Mucosa of descending colon (tissue), 3 donors: ENCODE measurements around the gene PHF19. TPM values are rescaled to one million over a fixed set of nuclear protein-coding genes. Genes with fewer than 3 reads are reported as not detected.

ENCODE experiments used
- ATAC-seq: fragments of 200-7000 bp; cut with Tn5 transposase; one replicate; pipeline ENCODE4 v1.9.1; 2020; ENCODE audit warnings: mild to moderate bottlenecking, moderate library complexity
- DNase-seq, 3 donors: peaks; one replicate each; pipeline ENCODE4 v3.0.0-alpha.2; 2020
- H3K36me3 ChIP-seq: fragments of 200-600 bp; one replicate; pipeline ENCODE4 v1.8.0; 2021; ENCODE audit warnings: low read depth, mild to moderate bottlenecking
- H3K4me1 ChIP-seq: fragments of 200-600 bp; one replicate; pipeline ENCODE4 v1.8.0; 2021; ENCODE audit warnings: low read depth, mild to moderate bottlenecking
- H3K4me3 ChIP-seq: fragments of 200-600 bp; one replicate; pipeline ENCODE4 v1.8.0; 2021; ENCODE audit warnings: mild to moderate bottlenecking
- H3K9me3 ChIP-seq: fragments of 200-600 bp; one replicate; pipeline ENCODE4 v1.8.0; 2021; ENCODE audit warnings: mild to moderate bottlenecking
- CTCF ChIP-seq: fragments of 200-600 bp; IDR thresholded peaks from one replicate; pipeline ENCODE4 v1.8.0; 2022; ENCODE audit warnings: antibody characterized with exemption, mild to moderate bottlenecking
- intact Hi-C, 2 donors: fragments of 100-400 bp; cut with DNase I in 1 of 2; cut with micrococcal nuclease in 1 of 2; formaldehyde crosslinking; loops; one replicate each; pipeline versions ENCODE4 v1.11.0 to v1.11.1; 2022; cut with DNase I, micrococcal nuclease
- total RNA-seq, 3 donors: library from RNA; stranded (reverse); fragmentation: NEBNext Ultra II Directional in 2 of 3; extraction: Animal tissue kit (Norgen Biotek cat#: 25700) in 2 of 3; gene quantifications; one replicate each; pipeline versions ENCODE4 v1.2.1 to v1.2.4, GENCODE V29; 2021 to 2023
- donor health status: DM: no; HTN: no; CAD: no; lungs with moderate emphysema.
- donor health status: DM: no; HTN: no; CAD: no.
- donor health status: DM: no; HTN: yes; CAD: no.

The PHF19 gene
- total RNA-seq, 3 donors from 2014 or later = 9.8 to 33.6 (median 26.6) TPM

- DNase-seq (no peak), ATAC-seq (no peak)
- Histone ChIP-seq H3K9me3 (no peaks in the 10 kb centered on the region), H3K36me3 (no peaks in the 10 kb centered on the region), H3K4me1 (no peaks in the 10 kb centered on the region), H3K4me3 (no peak overlapping the region)
- TF ChIP-seq CTCF = no peak
- intact Hi-C loops = no loop called here
Observed at GRCh38 chr9:120855827-120856670, 20.9 kb downstream of the PHF19 start.

GRCh38 chr9:120854596-120855327 lies 22.2 kb downstream of the PHF19 start:
- no peak for TF ChIP-seq CTCF
- ATAC-seq (no peak), DNase-seq (no peak)
- intact Hi-C loops = no loop called here
- Histone ChIP-seq H3K36me3 (no peaks in the 10 kb centered on the region), H3K9me3 (no peaks in the 10 kb centered on the region), H3K4me3 (no peak overlapping the region), H3K4me1 (no peaks in the 10 kb centered on the region)

- no peaks in the 10 kb centered on the region for H3K9me3 ChIP-seq
- no peak for DNase-seq
- no peak overlapping the region for H3K4me3 ChIP-seq
- no peak for TF ChIP-seq CTCF
- H3K36me3 ChIP-seq = no peaks in the 10 kb centered on the region
- no peak for ATAC-seq
- intact Hi-C loops = no loop called here
- no peaks in the 10 kb centered on the region for H3K4me1 ChIP-seq
Observed at GRCh38 chr9:120853198-120853597, 23.8 kb downstream of the PHF19 start.

- intact Hi-C loops = no loop called here
- no peaks in the 10 kb centered on the region for H3K4me1 ChIP-seq
- ATAC-seq (no peak), DNase-seq (no peak)
- no peak overlapping the region for H3K4me3 ChIP-seq
- no peaks in the 10 kb centered on the region for H3K9me3 ChIP-seq
- no peak for TF ChIP-seq CTCF
- H3K36me3 ChIP-seq = no peaks in the 10 kb centered on the region
Observed at GRCh38 chr9:120852240-120853010, 24.6 kb downstream of the PHF19 start.

- Histone ChIP-seq H3K9me3 (no peaks in the 10 kb centered on the region), H3K36me3 (no peaks in the 10 kb centered on the region), H3K4me1 (no peaks in the 10 kb centered on the region), H3K4me3 (no peak overlapping the region)
- ATAC-seq (no peak), DNase-seq (no peak)
- intact Hi-C loops = no loop called here
- no peak for TF ChIP-seq CTCF
Observed at GRCh38 chr9:120851449-120851848, 25.5 kb downstream of the PHF19 start.
